Uterus (tissue), 2 donors: Measurements from ENCODE around the gene GPR61.

ENCODE experiments used
- CTCF ChIP-seq, 4 experiments: fragments of 200-600 bp in 2 of 4; fragments of 450-650 bp in 2 of 4; sonication (generic) in 2 of 4; IDR thresholded peaks; one replicate each; pipeline ENCODE4 v1.5.1; 2016 to 2019; ENCODE audit warnings: antibody characterized with exemption in 4 of 4, mild to moderate bottlenecking in 2 of 4, moderate library complexity in 1 of 4
- POLR2A ChIP-seq, 2 donors: fragments of 450-650 bp; IDR thresholded peaks; one replicate each; pipeline ENCODE4 v1.6.1; 2016; ENCODE audit warnings: antibody characterized with exemption in 2 of 2, mild to moderate bottlenecking in 1 of 2, moderate library complexity in 1 of 2

GRCh38 chr1:109508001-109508872 lies 31.4 kb upstream of the GPR61 start:
- TF ChIP-seq CTCF (IDR thresholded peaks at IDR 0.05) (no peak), POLR2A (IDR thresholded peaks at IDR 0.05) (no peak)
